GM12873 (cell line): Measurements from ENCODE around the gene CDRT4.

Experiments used
- CTCF ChIP-seq: IDR thresholded peaks from 2 replicates; pipeline ENCODE4 v1.5.1; 2012; ENCODE audit warnings: low read depth, mild to moderate bottlenecking, moderate library complexity, low read length, control low read depth; ENCODE audit not compliant: insufficient read depth; ENCODE audit errors: missing control alignments

Gene CDRT4

GRCh38 chr17:15438491-15439105 lies 28.8 kb downstream of the CDRT4 start:
- no peak for TF ChIP-seq CTCF

GRCh38 chr17:15437303-15437635 lies 30.2 kb downstream of the CDRT4 start:
- TF ChIP-seq CTCF = no peak

- TF ChIP-seq CTCF = peak; percentile 52
These were observed 30.7 kb downstream of the CDRT4 start for GRCh38 chr17:15436473-15437302.

- no peak for TF ChIP-seq CTCF
These were observed 32.5 kb downstream of the CDRT4 start for GRCh38 chr17:15434956-15435355.

- TF ChIP-seq CTCF = no peak
These were observed 34.4 kb downstream of the CDRT4 start for GRCh38 chr17:15432807-15433611.

- TF ChIP-seq CTCF = no peak
These were observed 35.7 kb downstream of the CDRT4 start for GRCh38 chr17:15431766-15432165.

GRCh38 chr17:15431196-15431595 lies 36.2 kb downstream of the CDRT4 start:
- TF ChIP-seq CTCF = no peak
